IMR-90 (cell line): ENCODE data around the gene CPXM2. TPM values are rescaled to one million over a fixed set of nuclear protein-coding genes. Genes with fewer than 3 reads are reported as not detected.

Experiments
- ATAC-seq: fragments of 200-7000 bp; cut with Tn5 transposase; 2 replicates; pipeline ENCODE4 v1.9.1; 2020; ENCODE audit warnings: low read depth, mild to moderate bottlenecking, moderate library complexity
- BruUV-seq: library from RNA; stranded (reverse); fragments of 400-500 nt; replicated peaks from 2 replicates; lab custom pipeline; 2021; lab: Mats Ljungman, UMichigan
- CTCF ChIA-PET: fragments of 300-600 bp; formaldehyde crosslinking; extraction: SDS; loops from one replicate; lab custom pipeline; 2021; ENCODE audit warnings: antibody characterized with exemption; lab: Yijun Ruan, JAX
- POLR2A ChIA-PET: fragments of 300-600 bp; sonication (Branson Sonifier 250); formaldehyde crosslinking; loops from one replicate; lab custom pipeline; 2022; ENCODE audit warnings: antibody characterized with exemption; ENCODE audit not compliant: unreplicated experiment; lab: Charles Lee
- DNase-seq: peaks from one replicate; pipeline ENCODE4 v3.0.0; 2013
- H2AFZ ChIP-seq: replicated peaks from 2 replicates; pipeline ENCODE3; 2013; ENCODE audit warnings: low read length, mild to moderate bottlenecking; ENCODE audit not compliant: poor library complexity
- H2AK5ac ChIP-seq: 2 replicates; pipeline ENCODE4 v1.6.1; 2013; ENCODE audit warnings: low read depth, low read length, inconsistent platforms
- H2AK9ac ChIP-seq: replicated peaks from 2 replicates; pipeline ENCODE3; 2013; ENCODE audit warnings: mild to moderate bottlenecking, low read depth, low read length, moderate library complexity; ENCODE audit not compliant: poor library complexity
- H2BK120ac ChIP-seq: 2 replicates; pipeline ENCODE4 v1.6.1; 2013; ENCODE audit warnings: low read depth, low read length, inconsistent platforms
- H2BK15ac ChIP-seq: 3 replicates; pipeline ENCODE4 v1.6.1; 2013; ENCODE audit warnings: low read depth, low read length, inconsistent platforms
- H2BK20ac ChIP-seq: 2 replicates; pipeline ENCODE4 v1.6.1; 2013; ENCODE audit warnings: low read depth, mild to moderate bottlenecking, inconsistent platforms, low read length, moderate library complexity
- H2BK5ac ChIP-seq: 2 replicates; pipeline ENCODE4 v1.6.1; 2013; ENCODE audit warnings: mild to moderate bottlenecking, low read depth, low read length, inconsistent platforms; ENCODE audit not compliant: poor library complexity, severe bottlenecking
- H3K14ac ChIP-seq: replicated peaks from 2 replicates; pipeline ENCODE4 v1.6.1; 2013; ENCODE audit warnings: low read depth, low read length, inconsistent platforms
- H3K18ac ChIP-seq: 2 replicates; pipeline ENCODE4 v1.6.1; 2013; ENCODE audit warnings: low read depth, low read length, control low read depth
- H3K23ac ChIP-seq: 2 replicates; pipeline ENCODE4 v1.6.1; 2013; ENCODE audit warnings: low read depth, low read length, inconsistent platforms
- H3K27ac ChIP-seq: 2 replicates; pipeline ENCODE4 v1.5.1; 2013; ENCODE audit warnings: mild to moderate bottlenecking, control low read depth, low read length; ENCODE audit not compliant: insufficient read depth
- H3K27me3 ChIP-seq: 2 replicates; pipeline ENCODE4 v1.6.1; 2013; ENCODE audit warnings: low read length; ENCODE audit not compliant: control insufficient read depth, insufficient read depth
- H3K36me3 ChIP-seq: 2 replicates; pipeline ENCODE4 v1.6.1; 2013; ENCODE audit warnings: low read length, mixed read lengths; ENCODE audit not compliant: control insufficient read depth, insufficient read depth
- H3K4ac ChIP-seq: 2 replicates; pipeline ENCODE4 v1.6.1; 2013; ENCODE audit warnings: low read depth, low read length, inconsistent platforms
- H3K4me1 ChIP-seq: 2 replicates; pipeline ENCODE4 v1.6.1; 2013; ENCODE audit warnings: low read length, mixed read lengths; ENCODE audit not compliant: control insufficient read depth, insufficient read depth
- H3K4me2 ChIP-seq: 2 replicates; pipeline ENCODE4 v1.6.1; 2013; ENCODE audit warnings: low read depth, mild to moderate bottlenecking, control low read depth, low read length, moderate library complexity
- H3K4me3 ChIP-seq: 2 replicates; pipeline ENCODE4 v1.5.1; 2013; ENCODE audit warnings: low read depth, mild to moderate bottlenecking, control low read depth, low read length, moderate library complexity; ENCODE audit not compliant: insufficient read depth
- H3K56ac ChIP-seq: 2 replicates; pipeline ENCODE4 v1.6.1; 2013; ENCODE audit warnings: low read length, inconsistent platforms; ENCODE audit not compliant: insufficient read depth; ENCODE audit errors: extremely low read depth
- H3K79me1 ChIP-seq, 2 experiments: 2 replicates each; pipeline ENCODE4 v1.6.1; 2013; ENCODE audit warnings: low read length in 2 of 2, inconsistent platforms in 1 of 2, low read depth in 1 of 2
- H3K9ac ChIP-seq: 2 replicates; pipeline ENCODE4 v1.6.1; 2013; ENCODE audit warnings: low read depth, low read length, control low read depth
- H3K9me1 ChIP-seq: 2 replicates; pipeline ENCODE4 v1.6.1; 2013; ENCODE audit warnings: low read length, inconsistent platforms; ENCODE audit not compliant: insufficient read depth
- H3K9me3 ChIP-seq: 2 replicates; pipeline ENCODE4 v1.6.1; 2013; ENCODE audit warnings: low read length; ENCODE audit not compliant: control insufficient read depth, insufficient read depth
- H4K20me1 ChIP-seq: 2 replicates; pipeline ENCODE4 v1.6.1; 2013; ENCODE audit warnings: low read length, inconsistent platforms; ENCODE audit not compliant: insufficient read depth
- H4K5ac ChIP-seq: 2 replicates; pipeline ENCODE4 v1.6.1; 2013; ENCODE audit warnings: mild to moderate bottlenecking, low read depth, low read length, control low read depth
- H4K8ac ChIP-seq, 2 experiments: 2 replicates each; pipeline ENCODE4 v1.6.1; 2013; ENCODE audit warnings: low read depth in 2 of 2, low read length in 2 of 2, control low read depth in 1 of 2, inconsistent platforms in 1 of 2
- H4K91ac ChIP-seq: 2 replicates; pipeline ENCODE4 v1.6.1; 2013; ENCODE audit warnings: low read depth, low read length, inconsistent platforms; ENCODE audit not compliant: insufficient read depth
- BHLHE40 ChIP-seq: fragments of 150-350 bp; IDR thresholded peaks from 2 replicates; pipeline ENCODE4 v1.6.1; 2016; ENCODE audit warnings: mild to moderate bottlenecking, low read depth, low read length
- FOS ChIP-seq: fragments of 150-350 bp; IDR thresholded peaks from 2 replicates; pipeline ENCODE4 v1.6.1; 2016; ENCODE audit warnings: low read depth, low read length
- MAZ ChIP-seq: IDR thresholded peaks from 2 replicates; pipeline ENCODE4 v1.6.1; 2012; ENCODE audit warnings: low read depth, mild to moderate bottlenecking, low read length, improper control_type of control experiment, moderate library complexity, borderline replicate concordance
- MXI1 ChIP-seq: IDR thresholded peaks from 2 replicates; pipeline ENCODE4 v1.6.1; 2012; ENCODE audit warnings: low read depth, mild to moderate bottlenecking, low read length, moderate library complexity, borderline replicate concordance
- NFE2L2 ChIP-seq: fragments of 150-350 bp; IDR thresholded peaks from 2 replicates; pipeline ENCODE4 v1.6.1; 2016; ENCODE audit warnings: low read depth, mild to moderate bottlenecking, low read length
- SMC3 ChIP-seq: fragments of 150-350 bp; IDR thresholded peaks from 2 replicates; pipeline ENCODE4 v1.6.1; 2016; ENCODE audit warnings: low read depth, mild to moderate bottlenecking, antibody characterized with exemption, low read length, moderate library complexity
- WGBS, 2 experiments: methylation state at CpG; one replicate each; pipeline versions ENCODE4 v1.1.5 to v1.1.7; 2013; ENCODE audit warnings: missing lambda C conversion rate in 2 of 2; ENCODE audit not compliant: insufficient read length in 1 of 2; ENCODE audit errors: extremely low coverage in 2 of 2; 5-methylcytosine and 5-hydroxymethylcytosine counted together
- dilution Hi-C: fragments of 300-500 bp; cut with HindIII; formaldehyde crosslinking; loops from one replicate; pipeline ENCODE4 v1.14.3; 2018; ENCODE audit warnings: low sequenced_read_pairs; ENCODE audit not compliant: unreplicated experiment
- in situ Hi-C: fragments of 300-500 bp; cut with MboI; formaldehyde crosslinking; loops from 3 replicates; pipeline ENCODE4 v1.14.3; 2019; ENCODE audit warnings: low sequenced_read_pairs, inconsistent platforms, mixed read lengths
- intact Hi-C: fragments of 100-400 bp; cut with micrococcal nuclease; formaldehyde crosslinking; loops from 2 replicates; pipeline ENCODE4 v1.10.0; 2022
- polyA plus RNA-seq, 3 experiments: library from polyadenylated mRNA; depleted of rRNA; stranded (reverse); fragments of >200 nt; gene quantifications; 2 replicates each; pipeline ENCODE4 v1.2.3, GENCODE V29; 2012; ENCODE audit warnings: low replicate concordance in 1 of 3
- total RNA-seq: library from RNA; depleted of rRNA; stranded (reverse); fragments of >200 nt; gene quantifications from 2 replicates; pipeline ENCODE4 v1.2.3, GENCODE V29; 2012
- TF ChIP-seq, protein P1 (sequence below): conservative IDR thresholded peaks from 2 replicates; pipeline ENCODE4 v1.5.1; 2012; ENCODE audit warnings: mild to moderate bottlenecking, low read depth, low read length, improper control_type of control experiment

Gene CPXM2
- total and polyA plus RNA-seq, 2 of the 4 experiments (the other 2 are of a cell fraction), result not detected

DNA sequence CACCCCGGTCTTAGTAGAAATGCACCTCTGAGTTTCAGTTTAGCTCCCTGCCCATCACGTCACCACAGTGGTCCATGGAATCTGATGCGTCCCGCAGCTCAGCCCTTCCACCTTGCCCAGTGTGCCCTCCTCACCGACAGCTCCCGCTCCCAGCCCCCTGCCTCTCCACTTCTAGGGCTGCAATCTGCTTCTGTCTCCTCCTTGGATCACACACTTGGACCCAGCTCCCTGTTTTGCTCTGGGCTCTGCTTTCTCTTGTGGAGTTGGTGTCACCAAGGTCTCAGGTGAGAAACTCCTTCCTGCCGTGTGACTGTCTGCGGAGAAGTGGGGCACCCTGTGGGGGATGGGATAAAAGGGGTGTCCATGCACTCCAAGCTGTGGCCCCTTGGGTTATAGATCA, 187.5 kb downstream of the CPXM2 start:
- Histone ChIP-seq H3K9ac (no peak overlapping the region), H4K8ac (no peak overlapping the region), H3K27me3 (no peaks in the 10 kb centered on the region), H4K20me1 (no peaks in the 10 kb centered on the region), H2AK5ac (no peak overlapping the region), H3K18ac (no peak overlapping the region), H3K56ac (no peak overlapping the region), H2BK120ac (no peak overlapping the region), H2AFZ (no peak overlapping the region), H3K14ac (no peak overlapping the region), H3K4me3 (no peak overlapping the region), H4K91ac (no peak overlapping the region), H2BK5ac (no peak overlapping the region), H3K4me2 (no peak overlapping the region), H4K5ac (no peak overlapping the region), H3K27ac (no peak overlapping the region), H3K9me3 (peaks cover 36% of the 10 kb centered on the region), H3K4ac (no peak overlapping the region), H2AK9ac (no peak overlapping the region), H3K9me1 (no peaks in the 10 kb centered on the region), H3K4me1 (no peaks in the 10 kb centered on the region), H3K79me1 (no peaks in the 10 kb centered on the region), H3K23ac (no peak overlapping the region), H3K36me3 (no peaks in the 10 kb centered on the region), H2BK20ac (no peak overlapping the region), H2BK15ac (no peak overlapping the region)
- ChIA-PET POLR2A (interaction anchor here (0.5 kb wide), 1 partner anchor 416 kb away, joined by 3 read pairs; no protein-coding TSS in a partner anchor), CTCF (no interaction called here)
- DNase-seq (no peak), ATAC-seq (no peak)
- TF ChIP-seq MXI1 (no peak), SMC3 (no peak), MAZ (no peak), BHLHE40 (no peak), FOS (no peak), NFE2L2 (no peak)
- TF ChIP-seq, protein P1, sequence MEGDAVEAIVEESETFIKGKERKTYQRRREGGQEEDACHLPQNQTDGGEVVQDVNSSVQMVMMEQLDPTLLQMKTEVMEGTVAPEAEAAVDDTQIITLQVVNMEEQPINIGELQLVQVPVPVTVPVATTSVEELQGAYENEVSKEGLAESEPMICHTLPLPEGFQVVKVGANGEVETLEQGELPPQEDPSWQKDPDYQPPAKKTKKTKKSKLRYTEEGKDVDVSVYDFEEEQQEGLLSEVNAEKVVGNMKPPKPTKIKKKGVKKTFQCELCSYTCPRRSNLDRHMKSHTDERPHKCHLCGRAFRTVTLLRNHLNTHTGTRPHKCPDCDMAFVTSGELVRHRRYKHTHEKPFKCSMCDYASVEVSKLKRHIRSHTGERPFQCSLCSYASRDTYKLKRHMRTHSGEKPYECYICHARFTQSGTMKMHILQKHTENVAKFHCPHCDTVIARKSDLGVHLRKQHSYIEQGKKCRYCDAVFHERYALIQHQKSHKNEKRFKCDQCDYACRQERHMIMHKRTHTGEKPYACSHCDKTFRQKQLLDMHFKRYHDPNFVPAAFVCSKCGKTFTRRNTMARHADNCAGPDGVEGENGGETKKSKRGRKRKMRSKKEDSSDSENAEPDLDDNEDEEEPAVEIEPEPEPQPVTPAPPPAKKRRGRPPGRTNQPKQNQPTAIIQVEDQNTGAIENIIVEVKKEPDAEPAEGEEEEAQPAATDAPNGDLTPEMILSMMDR, result no peak
- no TSS peak for BruUV-seq
- dilution Hi-C loops (no loop called here), in situ Hi-C loops (no loop called here), intact Hi-C loops (no loop called here)
- WGBS, 2 experiments, result 61% methylated on average over 5 of the region's 8 CpGs; no CpG with 5 or more reads in 1 of the 2 experiments
